Astrocyte (in vitro differentiated cells and primary cell): ENCODE results near the gene PAPPA2.

Source experiments
- CTCF ChIP-seq: IDR thresholded peaks from 2 replicates; pipeline ENCODE4 v1.5.1; 2011; ENCODE audit warnings: low read depth, mild to moderate bottlenecking, inconsistent platforms, low read length, moderate library complexity; ENCODE audit not compliant: insufficient read depth
- EZH2 ChIP-seq: IDR thresholded peaks from 2 replicates; pipeline ENCODE4 v1.6.1; 2012; ENCODE audit warnings: mild to moderate bottlenecking, low read length, inconsistent platforms; ENCODE audit not compliant: insufficient read depth

- no peak for TF ChIP-seq CTCF
- no peak for TF ChIP-seq EZH2
Measured at GRCh38 chr1:176696109-176696508, 233.1 kb downstream of the PAPPA2 start.
